ENCODE data around the gene DPH5. TPM values are rescaled to one million over a fixed set of nuclear protein-coding genes. Genes with fewer than 3 reads are reported as not detected.
A peak's percentile ranks its signal among the peaks of the same experiment; 100 is the strongest.
"Not testable (repeated sequence)": the region's sequence is repeated elsewhere in the genome, so short reads cannot be mapped to it uniquely, and the experiment has no call there.

Gene DPH5
- total RNA-seq = 10 to 100 TPM; 23.2 to 44.0 TPM

- ATAC-seq (peak; percentile 84 to 94), DNase-seq (ENCODE audit: low spot score in 2 of 2) (peak; percentile 80 to 89)
- Mint-ChIP-seq H3K9me3 (peaks cover 0 to under 1% of the 10 kb centered on the region in 2 donors), H3K27ac (peak within 1 kb of the TSS; percentile 83 to 94), H3K36me3 (peaks cover 29 to 43% of the 10 kb centered on the region in 2 donors)
These were observed at the start of gene DPH5 for GRCh38 chr1:101025657-101026429. TSS of gene DPH5 (minus strand) at chr1:101025784. CDS start at chr1:101025443, 341 bp downstream.

DNA sequence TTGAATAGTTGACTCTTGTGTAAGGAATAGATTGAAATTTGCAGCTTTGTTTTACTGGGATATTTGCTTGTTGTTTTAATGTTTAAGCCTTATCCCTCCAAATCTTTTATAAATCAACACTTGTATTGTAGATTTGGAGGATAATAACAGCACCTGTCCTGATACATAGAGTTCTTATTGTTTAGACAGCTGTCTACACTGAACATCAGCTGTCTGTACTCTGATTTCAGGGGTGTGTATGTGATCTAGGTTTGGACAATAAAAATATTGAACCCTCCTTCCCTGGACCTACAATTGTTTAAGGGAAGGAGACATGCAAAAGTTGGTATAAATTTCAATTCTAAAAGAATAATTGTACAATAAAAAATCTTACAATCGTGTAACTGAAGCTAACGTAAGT lies 48.3 kb upstream of the DPH5 start:
- H3K27ac Mint-ChIP-seq = no peak overlapping the region
- H3K36me3 Mint-ChIP-seq = peaks cover 13 to 29% of the 10 kb centered on the region in 2 donors
- no peak for ATAC-seq
- no peak for DNase-seq (ENCODE audit: low spot score in 2 of 2)
- no peaks in the 10 kb centered on the region for H3K9me3 Mint-ChIP-seq

DNA sequence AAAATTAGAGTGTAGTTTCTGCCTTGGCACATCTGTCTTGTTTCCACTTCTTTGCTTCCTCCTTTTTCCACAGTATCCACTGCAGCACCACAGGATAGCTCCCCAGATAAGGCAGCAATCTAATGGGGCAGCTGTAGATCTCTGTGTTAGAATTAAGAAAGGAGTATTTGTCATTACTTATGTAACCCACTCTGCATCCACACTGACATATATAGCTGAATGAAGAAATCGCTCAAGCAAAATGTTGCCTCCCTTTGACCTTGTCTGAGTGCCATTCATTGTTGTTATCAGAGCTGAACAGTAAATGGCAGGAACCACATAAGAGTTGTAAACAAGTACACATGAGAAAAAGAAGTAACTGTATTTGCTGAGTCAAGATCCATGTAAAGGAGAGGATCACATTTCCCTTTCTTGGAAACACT lies 45.9 kb upstream of the DPH5 start:
- peaks cover 0 to 23% of the 10 kb centered on the region in 2 donors for H3K36me3 Mint-ChIP-seq
- no peaks in the 10 kb centered on the region for H3K9me3 Mint-ChIP-seq
- no peak for ATAC-seq
- peak overlapping the region in 1 of 2 donors; percentile 27 for H3K27ac Mint-ChIP-seq
- DNase-seq (ENCODE audit: low spot score in 2 of 2) = no peak

DNA sequence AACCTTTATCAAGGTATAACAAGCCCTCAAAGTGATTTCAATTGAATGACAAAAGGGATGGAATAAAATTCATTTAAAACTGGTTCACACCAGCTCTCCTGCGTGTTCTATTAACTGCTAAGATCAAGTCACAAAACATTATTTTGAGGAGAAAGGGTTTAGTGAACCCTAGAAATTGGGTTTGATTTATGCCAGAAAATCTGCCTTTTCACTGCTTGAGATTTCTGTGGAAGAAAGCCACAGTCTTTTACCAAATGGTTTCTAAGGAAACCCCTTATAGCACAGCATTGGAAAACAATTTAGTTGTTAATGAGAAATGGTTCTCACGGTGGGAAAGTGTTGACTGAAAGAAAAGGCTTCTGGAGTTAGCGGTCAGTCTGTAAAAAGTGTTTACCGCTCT lies 43.6 kb upstream of the DPH5 start:
- no peak overlapping the region for H3K27ac Mint-ChIP-seq
- ATAC-seq (no peak), DNase-seq (ENCODE audit: low spot score in 2 of 2) (no peak)
- peaks cover 0 to 18% of the 10 kb centered on the region in 2 donors for H3K36me3 Mint-ChIP-seq
- H3K9me3 Mint-ChIP-seq = no peaks in the 10 kb centered on the region

- not testable (repeated sequence) for DNase-seq (ENCODE audit: low spot score in 2 of 2); H3K9me3 Mint-ChIP-seq; H3K27ac Mint-ChIP-seq; ATAC-seq
- peaks cover 0 to 20% of the 10 kb centered on the region in 2 donors for H3K36me3 Mint-ChIP-seq
These were observed 41.4 kb upstream of the DPH5 start for GRCh38 chr1:101066937-101067335.

DNA sequence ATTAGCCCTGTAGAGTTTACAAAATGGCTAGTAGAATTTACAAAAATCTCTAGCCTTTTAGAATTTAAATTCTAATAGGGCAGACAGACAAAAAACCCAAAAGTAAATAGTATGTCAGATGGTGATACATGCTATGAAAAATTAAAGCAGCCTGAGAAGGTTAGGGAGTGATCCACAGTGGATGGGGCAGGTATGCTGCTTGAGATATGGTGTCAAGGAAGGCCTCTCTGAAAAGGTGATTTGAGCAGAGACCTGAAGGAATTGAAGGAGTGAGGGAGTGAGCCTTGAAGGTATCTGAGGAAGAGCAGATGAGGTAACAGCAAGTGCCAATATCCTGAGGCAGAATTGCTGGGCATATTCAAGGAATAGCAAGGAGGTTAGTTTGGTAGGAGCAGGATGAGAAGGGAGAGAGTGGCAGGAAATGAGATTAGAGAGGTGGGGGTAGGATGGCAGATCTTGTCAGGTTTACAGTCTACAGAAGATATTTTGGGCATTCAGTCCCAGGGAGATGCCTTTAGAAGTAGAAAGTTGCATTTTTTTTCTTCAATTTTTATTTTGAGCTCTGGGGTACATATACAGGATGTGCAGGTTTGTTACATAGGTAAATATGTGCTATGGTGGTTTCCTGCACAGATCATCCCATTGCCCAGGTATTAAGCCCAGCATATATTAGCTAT lies 40.8 kb upstream of the DPH5 start:
- H3K36me3 Mint-ChIP-seq = peaks cover 0 to 25% of the 10 kb centered on the region in 2 donors
- no peaks in the 10 kb centered on the region for H3K9me3 Mint-ChIP-seq
- no peak for DNase-seq (ENCODE audit: low spot score in 2 of 2)
- peak overlapping the region; percentile 13 to 18 for H3K27ac Mint-ChIP-seq
- ATAC-seq = peak in 1 of 2 donors; percentile 29

DNA sequence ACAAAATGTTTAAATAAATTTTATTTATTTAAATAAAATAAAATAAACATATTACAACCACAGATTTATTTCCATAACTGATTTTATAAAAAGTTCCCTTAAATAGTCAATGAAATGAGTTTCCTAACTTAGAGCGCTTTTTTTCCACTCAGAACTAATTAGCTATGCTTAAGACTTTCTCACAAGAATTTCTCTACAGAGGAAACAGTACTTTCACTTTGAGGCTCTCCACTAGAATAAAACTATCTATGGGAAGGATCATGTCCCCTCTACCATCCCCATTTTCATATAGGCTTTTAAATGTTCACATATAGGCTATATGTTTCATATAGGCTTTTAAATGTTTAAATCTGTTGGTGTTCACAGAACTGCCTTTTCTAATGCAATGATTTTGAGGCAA lies 40.0 kb upstream of the DPH5 start:
- Mint-ChIP-seq H3K36me3 (peaks cover 3 to 25% of the 10 kb centered on the region in 2 donors), H3K27ac (peak overlapping the region in 1 of 2 donors; percentile 18), H3K9me3 (no peaks in the 10 kb centered on the region)
- DNase-seq (ENCODE audit: low spot score in 2 of 2) = no peak
- ATAC-seq = peak in 1 of 2 donors; percentile 58

GRCh38 chr1:101064697-101065096 lies 39.1 kb upstream of the DPH5 start:
- peaks cover 10 to 25% of the 10 kb centered on the region in 2 donors for H3K36me3 Mint-ChIP-seq
- no peak for DNase-seq (ENCODE audit: low spot score in 2 of 2)
- no peaks in the 10 kb centered on the region for H3K9me3 Mint-ChIP-seq
- peak overlapping the region in 1 of 2 donors; percentile 2 for H3K27ac Mint-ChIP-seq
- ATAC-seq = no peak

GRCh38 chr1:101060992-101061391 lies 35.4 kb upstream of the DPH5 start:
- Mint-ChIP-seq H3K27ac (no peak overlapping the region), H3K9me3 (peaks cover 5 to 8% of the 10 kb centered on the region in 2 donors), H3K36me3 (peaks cover 18 to 26% of the 10 kb centered on the region in 2 donors)
- no peak for DNase-seq (ENCODE audit: low spot score in 2 of 2)
- ATAC-seq = peak in 1 of 2 donors; percentile 67

DNA sequence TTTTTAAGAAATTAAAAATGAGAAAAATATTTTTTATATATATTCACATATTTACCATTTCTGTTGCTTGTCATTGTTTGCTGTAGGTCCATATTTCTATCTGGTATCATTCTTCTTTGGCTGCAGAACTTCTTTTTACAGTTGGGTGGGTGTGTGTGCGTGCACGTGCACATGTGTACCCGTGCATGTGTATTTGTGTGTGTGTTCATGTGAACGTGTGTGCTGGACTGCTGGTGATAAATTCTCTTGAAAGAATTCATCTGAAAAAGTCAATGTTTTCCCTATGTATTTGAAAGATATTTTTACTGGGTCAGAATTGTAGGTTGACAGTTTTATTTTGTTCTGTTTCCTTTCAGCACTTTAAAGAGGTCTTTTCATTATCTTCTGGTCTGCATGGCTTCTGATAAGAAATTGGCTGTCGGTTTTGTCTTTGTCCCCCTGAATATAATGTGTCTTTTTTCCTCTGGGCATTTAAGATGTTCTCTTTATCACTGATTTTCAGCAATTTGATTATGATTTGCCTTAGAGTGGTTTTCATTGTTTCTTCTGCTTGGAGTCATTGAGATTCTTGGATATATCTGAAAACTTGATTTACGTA lies 34.5 kb upstream of the DPH5 start:
- no peak overlapping the region for H3K27ac Mint-ChIP-seq
- peaks cover 5 to 8% of the 10 kb centered on the region in 2 donors for H3K9me3 Mint-ChIP-seq
- ATAC-seq = no peak
- peaks cover 18 to 26% of the 10 kb centered on the region in 2 donors for H3K36me3 Mint-ChIP-seq
- DNase-seq (ENCODE audit: low spot score in 2 of 2) = no peak

DNA sequence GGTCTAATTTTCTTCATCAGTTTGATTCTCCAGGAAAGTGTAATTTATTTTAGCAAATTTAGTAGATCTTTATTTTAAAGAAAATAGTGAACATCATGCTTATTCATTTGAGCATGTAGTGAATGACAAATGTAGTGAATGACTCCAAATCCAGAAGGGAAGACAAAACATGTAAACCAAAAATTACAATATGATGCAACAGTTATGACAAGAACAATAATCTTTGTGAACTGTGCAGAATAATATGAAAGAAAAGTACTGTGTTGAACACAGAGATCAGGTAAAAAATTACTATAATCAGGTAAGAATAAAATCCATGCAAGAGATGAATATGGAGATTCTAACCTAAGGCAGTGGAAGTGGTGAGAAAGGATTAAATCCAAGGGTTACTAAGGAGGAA lies 30.0 kb upstream of the DPH5 start:
- DNase-seq (ENCODE audit: low spot score in 2 of 2) (no peak), ATAC-seq (no peak)
- peaks cover 5 to 15% of the 10 kb centered on the region in 2 donors for H3K9me3 Mint-ChIP-seq
- H3K36me3 Mint-ChIP-seq = peaks cover 21 to 24% of the 10 kb centered on the region in 2 donors
- H3K27ac Mint-ChIP-seq = no peak overlapping the region

- H3K36me3 Mint-ChIP-seq = peaks cover 6 to 13% of the 10 kb centered on the region in 2 donors
- ATAC-seq (peak; percentile 91 to 98), DNase-seq (ENCODE audit: low spot score in 2 of 2) (no peak)
- H3K27ac Mint-ChIP-seq = peak overlapping the region in 1 of 2 donors; percentile 66
- H3K9me3 Mint-ChIP-seq = peaks cover 0 to 7% of the 10 kb centered on the region in 2 donors
These were observed 26.4 kb upstream of the DPH5 start for GRCh38 chr1:101051688-101052638.

GRCh38 chr1:101050869-101051268 lies 25.3 kb upstream of the DPH5 start:
- Mint-ChIP-seq H3K27ac (no peak overlapping the region), H3K9me3 (peaks cover 0 to 7% of the 10 kb centered on the region in 2 donors), H3K36me3 (peaks cover 6 to 17% of the 10 kb centered on the region in 2 donors)
- DNase-seq (ENCODE audit: low spot score in 2 of 2) = no peak
- no peak for ATAC-seq

- H3K36me3 Mint-ChIP-seq = peaks cover 15 to 18% of the 10 kb centered on the region in 2 donors
- no peak for DNase-seq (ENCODE audit: low spot score in 2 of 2)
- H3K27ac Mint-ChIP-seq = no peak overlapping the region
- no peak for ATAC-seq
- peaks cover 10 to 12% of the 10 kb centered on the region in 2 donors for H3K9me3 Mint-ChIP-seq
These were observed 19.2 kb upstream of the DPH5 start for GRCh38 chr1:101044749-101045148.

DNA sequence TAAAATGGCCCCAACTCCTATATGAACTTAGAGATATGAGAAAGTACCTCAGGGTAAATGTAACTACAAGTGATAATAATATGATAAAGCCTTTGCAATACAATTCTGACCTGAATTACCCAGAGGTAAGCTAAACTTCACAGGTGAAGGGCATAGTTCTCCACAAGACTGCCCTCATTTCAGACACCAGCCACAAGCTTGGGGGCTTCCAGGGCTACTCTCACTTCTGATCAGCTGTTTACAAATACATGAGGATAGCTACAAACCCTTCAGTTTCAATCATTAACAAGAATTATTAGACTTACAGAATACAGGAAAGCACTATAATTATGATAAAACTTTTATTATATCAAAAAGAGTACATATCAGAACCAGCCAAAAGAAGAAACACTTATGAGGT lies 18.7 kb upstream of the DPH5 start:
- Mint-ChIP-seq H3K27ac (no peak overlapping the region), H3K36me3 (peaks cover 15 to 23% of the 10 kb centered on the region in 2 donors), H3K9me3 (peaks cover 12 to 17% of the 10 kb centered on the region in 2 donors)
- DNase-seq (ENCODE audit: low spot score in 2 of 2) = no peak
- ATAC-seq = no peak

GRCh38 chr1:101043776-101044175 lies 18.2 kb upstream of the DPH5 start:
- DNase-seq (ENCODE audit: low spot score in 2 of 2) = no peak
- H3K36me3 Mint-ChIP-seq = peaks cover 15 to 28% of the 10 kb centered on the region in 2 donors
- H3K9me3 Mint-ChIP-seq = peaks cover 12 to 20% of the 10 kb centered on the region in 2 donors
- no peak overlapping the region for H3K27ac Mint-ChIP-seq
- ATAC-seq = peak in 1 of 2 donors; percentile 72
